Glomerular visceral epithelial cell (primary cell): ENCODE data around the gene CBY1.
"Not testable (repeated sequence)": the region's sequence is repeated elsewhere in the genome, so short reads cannot be mapped to it uniquely, and the experiment has no call there.

Source experiments
- DNase-seq: peaks from one replicate; pipeline ENCODE4 v3.0.0-alpha.2; 2016; ENCODE audit errors: extremely low spot score

CBY1 gene

GRCh38 chr22:38656256-38657044 is at the start of gene CBY1, which contains the start of gene FAM227A:
CBY1 (plus strand) TSS chr22:38656638; CDS start chr22:38668055, 11,417 bp downstream.
FAM227A (minus strand) TSS chr22:38656392; CDS start chr22:38650168, 6,224 bp downstream.
- DNase-seq: peak; percentile 78

GRCh38 chr22:38607680-38608079 is 48.8 kb upstream of the CBY1 start:
- DNase-seq: no peak

- DNase-seq: no peak
Observed at GRCh38 chr22:38608992-38609750, 47.3 kb upstream of the CBY1 start.

- DNase-seq: no peak
Observed at GRCh38 chr22:38610234-38610633, 46.2 kb upstream of the CBY1 start.

- DNase-seq: no peak
Observed at GRCh38 chr22:38611559-38611958, 44.9 kb upstream of the CBY1 start.

GRCh38 chr22:38612217-38613006 is 44.0 kb upstream of the CBY1 start:
- no peak for DNase-seq

DNA sequence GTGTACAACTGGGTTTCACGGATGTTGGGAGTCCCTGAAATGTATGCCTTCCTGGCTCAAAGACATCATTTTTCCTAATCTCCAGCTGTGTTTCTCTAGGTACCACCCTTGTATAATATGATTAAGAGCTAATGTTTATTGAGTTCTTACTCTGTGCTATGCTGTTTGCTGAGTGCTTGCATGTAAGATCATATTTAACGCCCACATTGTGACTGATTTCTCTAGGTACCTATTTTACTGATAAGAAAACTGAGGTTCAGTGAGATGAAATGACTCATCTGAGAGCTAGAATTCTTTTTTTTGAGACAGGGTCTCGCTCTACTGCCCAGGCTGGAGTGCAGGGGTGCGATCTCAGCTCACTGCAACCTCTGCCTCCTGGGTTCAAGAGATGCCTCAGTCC is 42.9 kb upstream of the CBY1 start:
- no peak for DNase-seq

DNA sequence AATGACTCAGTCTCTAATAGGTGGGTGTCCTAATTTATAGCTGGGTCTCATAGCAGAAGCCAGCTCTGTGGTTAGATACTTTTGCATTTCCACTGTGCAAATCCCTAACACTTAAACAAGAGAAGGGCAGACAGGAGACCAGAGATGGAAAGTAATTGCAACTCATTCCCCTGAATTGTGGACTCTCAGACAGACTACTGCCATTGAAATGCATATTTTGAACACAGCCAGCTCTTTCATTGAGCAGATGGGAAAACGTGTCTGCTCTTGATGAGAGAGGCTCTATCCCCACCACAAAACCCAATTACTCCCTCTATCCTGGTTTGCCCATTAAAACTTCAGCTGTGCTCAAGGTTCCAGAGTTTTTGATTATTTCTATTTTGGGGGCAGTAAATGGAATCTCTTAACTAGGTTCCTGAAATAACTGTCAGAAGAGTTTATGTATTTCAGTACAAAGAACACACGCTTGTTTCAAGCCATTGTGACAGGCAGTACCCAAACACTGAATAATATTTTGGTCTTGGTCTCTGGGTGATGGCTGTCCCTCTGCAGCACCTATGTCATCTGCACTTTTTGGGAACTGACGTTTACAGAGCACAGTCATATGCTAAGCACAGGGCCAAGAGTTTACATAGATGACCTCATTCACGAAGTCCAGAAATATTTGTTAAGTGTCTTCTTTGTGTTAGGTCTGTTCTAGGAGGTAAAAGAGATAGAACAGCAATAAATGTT is 41.9 kb upstream of the CBY1 start:
- no peak for DNase-seq

- DNase-seq: not testable (repeated sequence)
Observed at GRCh38 chr22:38615064-38615405, 41.4 kb upstream of the CBY1 start.

DNA sequence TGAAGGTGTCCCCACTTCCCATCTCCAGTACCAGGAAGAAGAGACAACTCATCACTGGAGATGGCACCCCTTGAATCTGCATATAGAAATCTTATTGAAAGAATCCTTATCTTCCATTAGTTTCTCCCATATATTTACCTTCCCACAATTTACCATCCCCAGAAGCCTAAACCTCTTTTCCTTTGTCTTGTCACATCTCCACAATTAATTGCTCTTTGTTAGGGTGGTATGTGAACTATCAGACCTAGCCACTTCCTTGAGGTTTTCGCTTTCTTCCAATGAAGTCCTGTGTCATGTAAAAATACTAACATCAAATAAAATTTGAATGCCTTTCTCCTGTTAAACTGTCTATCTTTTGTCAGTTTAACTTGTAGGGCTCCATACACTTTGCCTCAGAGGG is 38.2 kb upstream of the CBY1 start:
- DNase-seq: no peak

- DNase-seq: no peak
Observed at GRCh38 chr22:38618682-38619081, 37.8 kb upstream of the CBY1 start.

GRCh38 chr22:38623351-38623750 is 33.1 kb upstream of the CBY1 start:
- no peak for DNase-seq

DNA sequence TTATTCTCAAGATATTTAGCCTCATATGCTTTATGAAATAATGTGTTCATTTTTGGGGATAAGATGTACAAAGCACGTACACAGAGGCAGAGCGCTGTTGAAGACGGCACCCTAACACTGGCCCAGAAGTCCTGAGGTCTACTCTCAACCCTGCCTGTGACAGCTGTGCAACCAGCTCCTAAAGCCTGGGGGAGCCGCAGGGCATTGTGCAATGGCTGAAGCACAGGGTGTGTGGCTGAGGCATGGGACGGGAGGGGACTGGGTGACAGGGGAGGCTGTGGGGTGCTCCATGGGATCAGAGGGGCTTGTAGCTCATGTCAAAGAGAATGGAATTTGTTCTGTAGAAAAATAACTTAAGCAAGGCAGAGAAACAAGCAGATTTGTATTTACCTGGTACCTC is 28.0 kb upstream of the CBY1 start:
- no peak for DNase-seq

DNA sequence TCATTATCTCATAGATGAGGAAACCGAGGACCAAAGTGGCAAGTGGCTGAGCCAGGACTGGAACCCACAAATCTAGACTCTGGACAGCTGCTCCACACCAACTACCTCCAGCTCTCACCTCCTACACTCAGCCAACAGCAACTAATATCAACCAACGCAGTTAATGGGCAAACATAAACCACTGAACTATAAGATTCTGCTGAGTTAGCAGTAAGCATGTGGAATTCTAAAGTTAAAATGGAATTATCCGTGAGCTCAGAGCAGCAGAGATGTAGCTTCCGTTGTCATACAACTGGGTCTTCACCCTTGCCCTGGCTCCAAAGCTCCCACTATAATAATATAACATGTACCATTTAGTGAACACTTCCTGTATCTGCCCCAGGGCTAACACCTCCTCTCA is 27.3 kb upstream of the CBY1 start:
- no peak for DNase-seq

- no peak for DNase-seq
Observed at GRCh38 chr22:38631724-38632123, 24.7 kb upstream of the CBY1 start.

GRCh38 chr22:38632528-38632927 is 23.9 kb upstream of the CBY1 start:
- DNase-seq: no peak

DNA sequence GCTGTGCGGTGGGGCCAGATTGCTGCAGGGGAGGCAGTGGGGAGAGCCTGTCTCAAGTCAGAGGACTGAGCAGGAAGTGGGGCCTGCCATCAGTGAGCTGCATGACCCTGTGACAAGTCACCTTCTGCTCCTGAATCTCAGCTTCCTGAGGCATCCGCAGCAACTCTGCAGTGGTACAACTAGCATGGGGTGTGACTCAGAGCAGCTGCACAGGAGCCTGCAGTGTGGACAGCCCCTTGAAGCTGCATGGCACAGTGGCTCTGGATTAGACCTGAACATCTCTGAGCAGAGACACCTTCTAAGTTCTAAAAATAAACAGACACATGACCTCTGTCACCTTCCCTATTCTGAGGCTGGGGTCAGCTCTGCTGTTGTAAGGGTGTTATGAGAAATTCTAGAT is 18.2 kb upstream of the CBY1 start:
- no peak for DNase-seq

DNA sequence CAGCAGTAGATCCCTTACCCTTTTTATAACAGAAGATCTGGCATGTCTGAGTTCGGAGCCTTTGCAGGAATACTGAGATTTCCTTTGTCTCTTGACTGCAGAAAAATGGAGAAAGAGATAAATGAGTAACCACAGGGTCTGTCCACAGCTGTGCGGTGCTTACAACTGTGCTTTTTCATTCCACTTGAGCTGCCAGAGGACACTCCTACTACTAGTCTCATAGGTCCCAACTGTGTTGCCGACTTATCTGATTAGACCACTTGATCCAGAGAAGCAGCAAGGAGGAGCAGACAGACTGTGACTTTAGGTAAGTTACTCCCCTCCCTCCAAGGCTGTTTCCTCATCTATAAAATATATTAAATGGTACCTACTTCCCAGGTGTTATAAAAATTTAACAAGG is 17.7 kb upstream of the CBY1 start:
- peak; percentile 16 for DNase-seq

DNA sequence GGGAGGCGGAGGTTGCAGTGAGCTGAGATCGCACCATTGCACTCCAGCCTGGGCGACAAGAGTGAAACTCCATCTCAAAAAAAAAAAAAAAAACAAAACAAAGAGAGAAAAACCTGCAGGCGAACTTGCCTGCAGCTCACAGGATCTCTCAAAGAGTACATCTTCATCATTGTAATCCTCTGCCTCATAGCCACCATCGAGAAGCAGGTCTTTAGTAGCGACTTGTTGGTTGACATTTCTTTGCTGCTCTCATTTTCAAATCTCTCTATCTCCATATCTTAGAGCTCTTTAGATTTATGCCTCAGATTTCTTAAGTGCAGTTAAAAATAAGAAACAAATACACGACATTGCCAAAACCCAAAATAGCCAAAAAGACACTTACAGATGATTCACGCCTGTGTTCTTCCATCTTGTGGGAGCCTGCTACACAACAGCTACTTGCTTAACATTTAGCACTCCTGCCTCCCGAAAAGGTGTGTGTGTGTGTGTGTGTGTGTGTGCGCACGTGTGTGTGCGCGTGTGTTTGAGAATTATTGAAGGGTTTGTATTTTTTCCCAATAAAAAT is 14.9 kb upstream of the CBY1 start:
- no peak for DNase-seq

DNA sequence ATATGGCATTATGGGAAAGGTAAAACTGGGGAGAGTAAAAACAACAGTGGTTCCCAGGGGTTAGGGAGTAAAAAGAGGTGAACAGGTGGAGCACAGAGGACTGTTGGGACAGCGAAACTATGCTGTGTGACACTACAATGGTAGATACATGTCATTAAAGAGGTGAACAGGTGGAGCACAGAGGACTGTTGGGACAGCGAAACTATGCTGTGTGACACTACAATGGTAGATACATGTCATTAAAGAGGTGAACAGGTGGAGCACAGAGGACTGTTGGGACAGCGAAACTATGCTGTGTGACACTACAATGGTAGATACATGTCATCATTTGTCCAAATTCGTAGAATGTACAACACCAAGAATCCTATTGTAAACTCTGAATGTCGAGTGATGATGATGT is 12.2 kb upstream of the CBY1 start:
- not testable (repeated sequence) for DNase-seq

- DNase-seq: no peak
Observed at GRCh38 chr22:38645430-38645829, 11.0 kb upstream of the CBY1 start.
